ENCODE data around the gene PICK1.

PICK1 gene

DNA sequence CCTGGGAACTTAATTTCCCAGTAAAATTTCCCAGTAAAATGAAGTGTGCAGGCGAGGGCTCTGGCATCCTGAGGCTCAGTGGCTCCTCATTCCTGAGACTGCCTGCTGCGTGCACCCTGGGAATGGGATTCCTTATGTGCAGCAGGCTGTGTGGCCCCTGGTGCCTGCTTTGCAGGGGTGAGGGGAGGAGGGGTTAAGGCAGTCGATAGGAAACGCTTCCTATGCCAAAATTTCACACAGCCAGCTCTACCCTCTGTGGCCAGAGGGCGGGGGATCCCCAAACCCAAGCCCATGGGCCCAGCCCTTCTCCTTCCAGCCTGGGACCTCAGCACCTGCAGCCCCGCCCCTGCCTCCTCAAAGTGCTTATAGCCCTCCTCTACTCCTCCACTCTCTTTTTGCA lies 65.4 kb downstream of the PICK1 start:
- no peak for DNase-seq

DNA sequence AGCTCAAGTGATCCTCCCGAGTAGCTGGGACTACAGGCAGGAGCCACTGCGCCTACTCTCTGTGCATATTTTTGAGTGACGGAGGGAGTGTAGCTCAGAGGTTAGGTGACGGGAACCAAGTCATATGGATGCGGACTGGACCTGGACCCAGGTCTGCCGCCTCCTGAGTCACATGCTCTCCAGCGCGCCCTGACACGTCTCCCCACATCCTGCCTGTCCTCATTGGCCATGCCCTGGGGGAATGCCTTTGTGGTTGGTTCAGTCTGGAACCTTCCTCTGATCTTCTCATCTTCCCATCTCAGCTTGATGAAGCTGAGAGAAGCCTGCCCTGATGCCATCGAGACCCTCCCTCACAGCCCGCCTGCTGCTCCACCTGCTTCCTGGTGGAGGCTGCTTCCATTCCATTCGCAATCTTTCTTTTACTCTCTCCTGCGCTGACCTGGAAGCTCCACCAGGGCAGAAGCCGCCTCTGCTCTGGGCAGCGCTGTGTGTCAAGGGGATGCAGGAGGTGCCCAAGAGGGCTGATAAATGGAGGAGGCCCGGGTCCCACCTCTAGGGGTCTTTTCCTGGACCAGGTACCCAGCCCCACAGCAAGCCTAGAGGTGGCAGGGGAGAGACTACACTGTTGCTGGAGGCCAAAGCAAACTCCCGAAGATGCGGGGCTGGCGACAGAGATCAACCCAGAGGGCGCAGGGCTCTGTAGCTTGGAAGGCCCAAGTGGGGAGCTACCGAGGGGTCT lies 67.2 kb downstream of the PICK1 start:
- DNase-seq, result no peak

DNA sequence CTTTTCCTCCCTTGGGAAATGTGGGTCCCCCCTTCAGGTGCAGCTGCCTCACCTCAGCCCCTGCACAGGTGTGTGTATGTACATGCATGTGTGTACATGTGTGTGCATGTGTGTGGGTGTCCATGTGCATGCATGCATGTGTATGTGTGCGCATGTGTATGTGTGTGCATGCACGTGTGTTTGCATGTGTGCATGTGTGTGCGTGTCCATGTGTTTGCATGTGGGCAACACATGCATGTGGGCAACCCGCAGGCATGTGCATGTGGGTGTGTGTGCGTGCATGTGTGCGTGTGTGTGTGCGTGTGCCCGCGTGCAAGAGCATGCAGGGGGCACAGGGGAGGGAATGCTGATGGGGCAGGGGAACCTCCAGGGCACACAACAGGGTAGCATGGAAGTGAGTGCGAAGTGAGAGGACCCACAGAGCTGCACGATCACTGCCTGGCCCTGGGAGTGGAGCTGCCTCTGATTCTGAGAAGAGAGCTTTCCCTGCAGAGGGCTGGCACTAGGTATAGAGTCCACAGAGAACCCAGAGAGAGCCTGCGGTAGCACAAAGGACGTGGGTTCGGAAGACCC lies 67.9 kb downstream of the PICK1 start:
- no peak for DNase-seq

Measured in activated naive CD4-positive, alpha-beta T cell treated with anti-CD3 and anti-CD28 coated beads, Interleukin-2, amount 50 U/mL, for 16 hours (primary cell).